Osteoblast (primary cell): ENCODE measurements around the gene DUSP3. TPM values are rescaled to one million over a fixed set of nuclear protein-coding genes. Genes with fewer than 3 reads are reported as not detected.

ENCODE experiments used
- DNase-seq: peaks from one replicate; pipeline ENCODE4 v3.0.0; 2011; ENCODE audit warnings: low spot score, mixed read lengths; ENCODE audit not compliant: insufficient read length; ENCODE audit errors: missing footprints
- H2AFZ ChIP-seq: 2 replicates; pipeline ENCODE4 v1.6.0; 2011; ENCODE audit warnings: mild to moderate bottlenecking, low read length
- H3K27ac ChIP-seq: 2 replicates; pipeline ENCODE4 v1.5.1; 2011; ENCODE audit warnings: mild to moderate bottlenecking, low read depth, low read length, moderate library complexity
- H3K27me3 ChIP-seq: 2 replicates; pipeline ENCODE4 v1.6.0; 2012; ENCODE audit warnings: mild to moderate bottlenecking, control low read depth, inconsistent platforms, low read length, moderate library complexity; ENCODE audit not compliant: insufficient read depth
- H3K36me3 ChIP-seq: 2 replicates; pipeline ENCODE4 v1.5.1; 2011; ENCODE audit warnings: mild to moderate bottlenecking, low read length, control low read depth, moderate library complexity; ENCODE audit not compliant: insufficient read depth
- H3K4me1 ChIP-seq: 2 replicates; pipeline ENCODE4 v1.5.1; 2011; ENCODE audit warnings: mild to moderate bottlenecking, low read length, control low read depth, moderate library complexity; ENCODE audit not compliant: insufficient read depth
- H3K4me2 ChIP-seq: 2 replicates; pipeline ENCODE4 v1.6.0; 2011; ENCODE audit warnings: mild to moderate bottlenecking, low read length; ENCODE audit not compliant: insufficient read depth
- H3K4me3 ChIP-seq: fragments of 200-600 bp; sonication (generic); 3 replicates; pipeline ENCODE4 v1.5.1; 2012; ENCODE audit warnings: mild to moderate bottlenecking, low read length, inconsistent platforms; ENCODE audit not compliant: insufficient read depth
- H3K79me2 ChIP-seq: 2 replicates; pipeline ENCODE4 v1.6.0; 2012; ENCODE audit warnings: mild to moderate bottlenecking, low read length, control low read depth, inconsistent platforms; ENCODE audit not compliant: insufficient read depth
- H3K9me3 ChIP-seq: 2 replicates; pipeline ENCODE4 v1.5.1; 2011; ENCODE audit warnings: low read depth, low read length, control low read depth
- H4K20me1 ChIP-seq: 2 replicates; pipeline ENCODE4 v1.6.0; 2012; ENCODE audit warnings: mild to moderate bottlenecking, low read length, control low read depth; ENCODE audit not compliant: insufficient read depth
- total RNA-seq: library from RNA; depleted of rRNA; stranded (reverse); fragments of >200 nt; gene quantifications from 2 replicates; pipeline ENCODE4 v1.2.3, GENCODE V29; 2012
- TF ChIP-seq, protein P1 (sequence below): IDR thresholded peaks from 2 replicates; pipeline ENCODE4 v1.5.1; 2011; ENCODE audit warnings: mild to moderate bottlenecking, low read depth, low read length, moderate library complexity; ENCODE audit errors: extremely low read depth

Gene DUSP3
- total RNA-seq, 1 donor = 68.8 TPM

DNA sequence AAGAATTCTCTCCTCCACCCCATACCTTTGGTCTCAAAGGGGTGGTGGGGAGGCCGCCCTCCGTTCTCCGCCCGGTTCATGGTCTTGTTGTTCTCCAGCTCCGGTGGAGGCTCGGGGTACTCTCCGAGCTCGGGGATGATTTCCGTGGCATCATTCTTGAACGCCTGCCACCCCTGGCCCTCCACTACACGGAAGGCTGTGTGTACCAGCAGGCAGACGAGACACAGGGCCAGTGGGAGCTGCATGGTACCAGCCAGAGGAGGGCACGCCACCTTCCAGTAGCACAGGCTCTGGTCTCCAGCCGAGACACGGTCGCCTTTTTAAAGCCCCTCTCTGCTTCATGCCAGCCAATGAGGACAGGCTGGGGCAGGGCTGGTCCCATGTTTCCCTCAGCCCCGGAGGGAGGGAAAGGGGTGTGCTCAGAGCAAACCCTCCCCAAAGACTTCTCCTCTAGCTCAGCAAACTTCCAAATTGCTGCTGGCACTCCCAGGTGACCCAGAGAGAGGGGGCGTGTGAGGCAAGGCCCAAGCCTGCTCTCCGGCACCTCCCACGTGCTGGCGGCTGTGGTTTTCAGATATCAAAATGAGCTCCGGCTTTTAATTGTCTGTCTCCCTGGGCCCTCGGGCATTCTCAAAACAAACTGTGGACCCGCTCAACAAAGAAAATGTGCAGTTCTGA, 20.1 kb downstream of the DUSP3 start, which contains the start of gene SOST:
Gene SOST (minus strand): TSS at position 295 of the 678 bp plus-strand sequence. CDS start 50 bp downstream, at position 245.
- Histone ChIP-seq H3K4me1 (no peaks in the 10 kb centered on the region), H2AFZ (no peak within 1 kb of the TSS), H3K9me3 (no peaks in the 10 kb centered on the region), H3K27ac (no peak within 1 kb of the TSS), H4K20me1 (no peaks in the 10 kb centered on the region), H3K4me3 (no peak within 1 kb of the TSS), H3K27me3 (peaks cover 50% of the 10 kb centered on the region), H3K36me3 (no peaks in the 10 kb centered on the region), H3K4me2 (no peak within 1 kb of the TSS), H3K79me2 (no peaks in the 10 kb centered on the region)
- no peak for DNase-seq
- TF ChIP-seq, protein P1, sequence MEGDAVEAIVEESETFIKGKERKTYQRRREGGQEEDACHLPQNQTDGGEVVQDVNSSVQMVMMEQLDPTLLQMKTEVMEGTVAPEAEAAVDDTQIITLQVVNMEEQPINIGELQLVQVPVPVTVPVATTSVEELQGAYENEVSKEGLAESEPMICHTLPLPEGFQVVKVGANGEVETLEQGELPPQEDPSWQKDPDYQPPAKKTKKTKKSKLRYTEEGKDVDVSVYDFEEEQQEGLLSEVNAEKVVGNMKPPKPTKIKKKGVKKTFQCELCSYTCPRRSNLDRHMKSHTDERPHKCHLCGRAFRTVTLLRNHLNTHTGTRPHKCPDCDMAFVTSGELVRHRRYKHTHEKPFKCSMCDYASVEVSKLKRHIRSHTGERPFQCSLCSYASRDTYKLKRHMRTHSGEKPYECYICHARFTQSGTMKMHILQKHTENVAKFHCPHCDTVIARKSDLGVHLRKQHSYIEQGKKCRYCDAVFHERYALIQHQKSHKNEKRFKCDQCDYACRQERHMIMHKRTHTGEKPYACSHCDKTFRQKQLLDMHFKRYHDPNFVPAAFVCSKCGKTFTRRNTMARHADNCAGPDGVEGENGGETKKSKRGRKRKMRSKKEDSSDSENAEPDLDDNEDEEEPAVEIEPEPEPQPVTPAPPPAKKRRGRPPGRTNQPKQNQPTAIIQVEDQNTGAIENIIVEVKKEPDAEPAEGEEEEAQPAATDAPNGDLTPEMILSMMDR = no peak

- no peaks in the 10 kb centered on the region for H3K36me3 ChIP-seq
- no peak for DNase-seq
- no peak overlapping the region for H3K27ac ChIP-seq
- H3K4me3 ChIP-seq = no peak overlapping the region
- no peak overlapping the region for H3K4me2 ChIP-seq
- H4K20me1 ChIP-seq = no peaks in the 10 kb centered on the region
- no peaks in the 10 kb centered on the region for H3K79me2 ChIP-seq
- TF ChIP-seq, protein P1 = no peak
- peaks cover 50% of the 10 kb centered on the region for H3K27me3 ChIP-seq
- no peak overlapping the region for H2AFZ ChIP-seq
- no peaks in the 10 kb centered on the region for H3K9me3 ChIP-seq
- no peaks in the 10 kb centered on the region for H3K4me1 ChIP-seq
Observed at GRCh38 chr17:43758086-43758485, 20.7 kb downstream of the DUSP3 start.

DNA sequence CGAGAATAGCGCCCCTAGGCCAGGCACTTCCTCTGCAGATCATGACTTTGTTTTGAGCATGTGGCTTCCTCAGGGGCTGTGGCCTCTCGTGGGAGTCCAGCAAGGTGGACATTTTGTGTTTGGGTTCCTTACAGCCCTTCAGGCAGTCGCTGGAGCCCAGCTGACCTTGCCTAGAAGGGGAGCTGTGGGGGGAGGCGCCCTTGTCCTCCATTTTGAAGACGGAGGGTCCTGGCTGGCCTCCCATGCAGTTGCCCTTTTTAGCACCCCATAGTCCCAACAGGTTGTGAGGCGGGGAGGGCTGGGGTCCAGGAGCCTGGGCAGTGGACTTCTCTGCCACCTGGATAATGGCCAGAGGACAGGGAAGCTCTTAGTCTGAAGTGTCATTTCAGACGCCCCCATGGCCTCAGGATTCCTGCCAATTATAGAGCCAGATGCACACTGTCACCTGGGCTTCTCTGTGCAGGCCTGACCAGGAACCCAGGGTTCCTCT, 21.6 kb downstream of the DUSP3 start:
- Histone ChIP-seq H3K4me3 (no peak overlapping the region), H2AFZ (no peak overlapping the region), H3K9me3 (no peaks in the 10 kb centered on the region), H4K20me1 (no peaks in the 10 kb centered on the region), H3K79me2 (no peaks in the 10 kb centered on the region), H3K36me3 (no peaks in the 10 kb centered on the region), H3K4me2 (no peak overlapping the region), H3K27me3 (peaks cover 50% of the 10 kb centered on the region), H3K4me1 (no peaks in the 10 kb centered on the region), H3K27ac (no peak overlapping the region)
- DNase-seq = no peak
- TF ChIP-seq, protein P1 = no peak

DNA sequence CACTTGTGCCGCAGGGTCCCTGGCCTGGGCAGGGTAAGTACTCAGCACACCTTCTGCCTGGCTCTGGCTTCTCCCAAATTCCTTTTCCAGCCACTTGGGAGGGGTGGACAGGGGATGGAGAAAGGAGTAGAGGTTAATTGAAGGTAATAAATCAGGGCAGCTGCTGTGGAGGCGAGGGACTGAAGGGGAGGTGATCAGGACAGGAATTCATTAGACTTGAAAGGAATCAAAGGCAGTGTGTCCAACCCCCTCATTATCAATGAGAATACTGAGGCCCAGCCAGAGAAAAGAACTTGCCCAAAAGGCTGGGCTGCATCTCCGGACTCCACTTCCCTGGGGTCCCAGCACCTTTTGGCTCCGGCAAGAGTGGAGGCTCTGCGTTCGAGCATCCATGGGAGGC, 22.6 kb downstream of the DUSP3 start:
- H2AFZ ChIP-seq = no peak overlapping the region
- H3K36me3 ChIP-seq = no peaks in the 10 kb centered on the region
- H3K27me3 ChIP-seq = peaks cover 50% of the 10 kb centered on the region
- no peaks in the 10 kb centered on the region for H3K9me3 ChIP-seq
- no peak overlapping the region for H3K4me2 ChIP-seq
- no peaks in the 10 kb centered on the region for H3K79me2 ChIP-seq
- no peak overlapping the region for H3K27ac ChIP-seq
- H3K4me3 ChIP-seq = no peak overlapping the region
- no peaks in the 10 kb centered on the region for H3K4me1 ChIP-seq
- no peak for DNase-seq
- TF ChIP-seq, protein P1 = no peak
- H4K20me1 ChIP-seq = no peaks in the 10 kb centered on the region
